Natural killer cell (primary cell): ENCODE data around the gene PDILT. TPM values are rescaled to one million over a fixed set of nuclear protein-coding genes. Genes with fewer than 3 reads are reported as not detected.
"Not testable (repeated sequence)": the region's sequence is repeated elsewhere in the genome, so short reads cannot be mapped to it uniquely, and the experiment has no call there.

Experiments
- ATAC-seq, 3 donors: fragments of 150-1000 bp in 2 of 3; fragments of 200-7000 bp in 1 of 3; cut with Tn5 transposase; 1 replicate in 1 of 3; 2 replicates in 2 of 3; pipeline ENCODE4 v1.10.0; 2021; ENCODE audit warnings: mild to moderate bottlenecking in 2 of 3, moderate library complexity in 2 of 3
- DNase-seq, 2 donors: peaks; one replicate each; pipeline versions ENCODE4 v3.0.0 to v3.0.0-alpha.2; 2013 to 2021; ENCODE audit warnings: mixed read lengths in 1 of 2
- H3K27ac ChIP-seq: one replicate; pipeline ENCODE4 v1.5.1; 2013; ENCODE audit warnings: mild to moderate bottlenecking, low read length
- H3K27me3 ChIP-seq: one replicate; pipeline ENCODE4 v1.6.1; 2013; ENCODE audit warnings: low read length; ENCODE audit not compliant: control insufficient read depth, insufficient read depth
- H3K36me3 ChIP-seq: one replicate; pipeline ENCODE4 v1.6.1; 2013; ENCODE audit warnings: low read length; ENCODE audit not compliant: control insufficient read depth, insufficient read depth
- H3K4me1 ChIP-seq: one replicate; pipeline ENCODE4 v1.6.1; 2013; ENCODE audit warnings: low read length; ENCODE audit not compliant: control insufficient read depth, insufficient read depth
- H3K4me3 ChIP-seq: one replicate; pipeline ENCODE4 v1.5.1; 2013; ENCODE audit warnings: low read length
- H3K9me3 ChIP-seq: one replicate; pipeline ENCODE4 v1.6.1; 2013; ENCODE audit warnings: low read length; ENCODE audit not compliant: control insufficient read depth, insufficient read depth
- H3K27ac Mint-ChIP-seq, 2 donors: one replicate each; pipeline ENCODE4 v1.8.0; 2022; ENCODE audit warnings: mild to moderate bottlenecking in 2 of 2, mixed read lengths in 2 of 2, moderate library complexity in 1 of 2
- H3K27me3 Mint-ChIP-seq, 2 donors: one replicate each; pipeline ENCODE4 v1.8.0; 2022; ENCODE audit warnings: low read depth in 2 of 2, mixed read lengths in 2 of 2
- H3K36me3 Mint-ChIP-seq: one replicate; pipeline ENCODE4 v1.8.0; 2022; ENCODE audit warnings: mixed read lengths
- H3K4me1 Mint-ChIP-seq, 2 donors: one replicate each; pipeline ENCODE4 v1.8.0; 2022; ENCODE audit warnings: mixed read lengths in 2 of 2
- H3K4me3 Mint-ChIP-seq: one replicate; pipeline ENCODE4 v1.8.0; 2022; ENCODE audit warnings: mild to moderate bottlenecking, moderate library complexity, mixed read lengths
- H3K9me3 Mint-ChIP-seq, 2 donors: one replicate each; pipeline ENCODE4 v1.8.0; 2022; ENCODE audit warnings: mixed read lengths in 2 of 2
- CTCF ChIP-seq: fragments of 200-600 bp; IDR thresholded peaks from one replicate; pipeline ENCODE4 v1.8.0; 2022; ENCODE audit warnings: antibody characterized with exemption
- WGBS: methylation state at CpG from one replicate; pipeline ENCODE4 v1.1.7; 2013; ENCODE audit warnings: missing lambda C conversion rate; ENCODE audit not compliant: insufficient coverage; 5-methylcytosine and 5-hydroxymethylcytosine counted together
- intact Hi-C: fragments of 100-400 bp; cut with micrococcal nuclease; formaldehyde crosslinking; loops from one replicate; pipeline ENCODE4 v1.14.2; 2022
- total RNA-seq, 4 donors: library from RNA; stranded (reverse); fragments of 120-200 nt in 1 of 4; gene quantifications; one replicate each; pipeline versions ENCODE4 v1.2.3 to v1.2.4, GENCODE V29; 2013 to 2022

The PDILT gene
- total RNA-seq, 3 donors from 2014 or later (not counting 1 experiment from before 2014, with no cell fraction given), result not detected

- no peak overlapping the region for H3K27ac Mint-ChIP-seq
- Histone ChIP-seq H3K36me3 (no peaks in the 10 kb centered on the region), H3K27me3 (no peaks in the 10 kb centered on the region), H3K4me3 (no peak overlapping the region), H3K9me3 (no peaks in the 10 kb centered on the region), H3K27ac (no peak overlapping the region), H3K4me1 (no peaks in the 10 kb centered on the region)
- WGBS, result 48% methylated on average over 2 of the region's 3 CpGs
- no peak overlapping the region for H3K4me3 Mint-ChIP-seq
- DNase-seq, result no peak
- H3K4me1 Mint-ChIP-seq, result no peaks in the 10 kb centered on the region
- no peak for ATAC-seq
- no peaks in the 10 kb centered on the region for H3K9me3 Mint-ChIP-seq
- TF ChIP-seq CTCF, result no peak
- H3K27me3 Mint-ChIP-seq, result no peaks in the 10 kb centered on the region
- H3K36me3 Mint-ChIP-seq, result no peaks in the 10 kb centered on the region
- intact Hi-C loops, result no loop called here
Measured at GRCh38 chr16:20441191-20441590, 36.7 kb upstream of the PDILT start.

- H3K27ac Mint-ChIP-seq, H3K27me3 Mint-ChIP-seq: not testable (repeated sequence)
Measured at GRCh38 chr16:20440731-20441130, 36.2 kb upstream of the PDILT start.

GRCh38 chr16:20439820-20440231, 35.3 kb upstream of the PDILT start:
- H3K4me1 Mint-ChIP-seq, DNase-seq, H3K27me3 Mint-ChIP-seq, H3K27me3 ChIP-seq, intact Hi-C loops, H3K4me3 ChIP-seq, ATAC-seq, H3K4me3 Mint-ChIP-seq, H3K27ac Mint-ChIP-seq, H3K9me3 Mint-ChIP-seq, H3K4me1 ChIP-seq, H3K27ac ChIP-seq, H3K36me3 ChIP-seq, H3K36me3 Mint-ChIP-seq, H3K9me3 ChIP-seq: not testable (repeated sequence)
- 81% methylated on average over 3 of the region's 3 CpGs for WGBS

More at GRCh38 chr16:20440731-20441130, 36.2 kb upstream of the PDILT start:
- H3K9me3 ChIP-seq, H3K4me3 ChIP-seq, intact Hi-C loops, H3K36me3 Mint-ChIP-seq, DNase-seq, H3K4me1 Mint-ChIP-seq, ATAC-seq, H3K4me3 Mint-ChIP-seq, H3K27ac ChIP-seq, H3K36me3 ChIP-seq, H3K27me3 ChIP-seq, H3K4me1 ChIP-seq, H3K9me3 Mint-ChIP-seq: not testable (repeated sequence)
- WGBS, result no CpG with 5 or more reads among the region's 1 CpG

- H3K4me1 ChIP-seq, H3K36me3 ChIP-seq, DNase-seq, H3K27ac ChIP-seq, H3K27me3 Mint-ChIP-seq, H3K27ac Mint-ChIP-seq, ATAC-seq, H3K9me3 Mint-ChIP-seq, H3K27me3 ChIP-seq, intact Hi-C loops, H3K9me3 ChIP-seq, H3K4me3 Mint-ChIP-seq, H3K36me3 Mint-ChIP-seq, H3K4me3 ChIP-seq, H3K4me1 Mint-ChIP-seq: not testable (repeated sequence)
- no CpG with 5 or more reads among the region's 2 CpGs for WGBS
Measured at GRCh38 chr16:20438950-20439349, 34.4 kb upstream of the PDILT start.

GRCh38 chr16:20430948-20431347, 26.4 kb upstream of the PDILT start:
- DNase-seq (no peak), ATAC-seq (no peak)
- no peaks in the 10 kb centered on the region for H3K27me3 ChIP-seq
- H3K36me3 ChIP-seq, result no peaks in the 10 kb centered on the region
- no peak for TF ChIP-seq CTCF
- H3K4me1 ChIP-seq, result no peaks in the 10 kb centered on the region
- peaks cover 0 to 3% of the 10 kb centered on the region in 2 donors for H3K9me3 Mint-ChIP-seq
- peaks cover 0 to 2% of the 10 kb centered on the region in 2 donors for H3K27me3 Mint-ChIP-seq
- 79% methylated on average over 11 of the region's 11 CpGs for WGBS
- intact Hi-C loops, result no loop called here
- no peak overlapping the region for H3K4me3 ChIP-seq
- H3K4me1 Mint-ChIP-seq, result no peaks in the 10 kb centered on the region
- no peaks in the 10 kb centered on the region for H3K9me3 ChIP-seq
- H3K27ac Mint-ChIP-seq, result no peak overlapping the region
- no peak overlapping the region for H3K27ac ChIP-seq
- no peak overlapping the region for H3K4me3 Mint-ChIP-seq
- H3K36me3 Mint-ChIP-seq, result no peaks in the 10 kb centered on the region

- intact Hi-C loops, H3K4me3 Mint-ChIP-seq, H3K36me3 Mint-ChIP-seq, H3K27ac Mint-ChIP-seq, H3K4me3 ChIP-seq, H3K36me3 ChIP-seq, H3K4me1 Mint-ChIP-seq, H3K27me3 Mint-ChIP-seq, H3K9me3 ChIP-seq, DNase-seq, ATAC-seq, H3K4me1 ChIP-seq, H3K9me3 Mint-ChIP-seq, H3K27me3 ChIP-seq, H3K27ac ChIP-seq: not testable (repeated sequence)
- 95% methylated on average over 1 of the region's 1 CpG for WGBS
Measured at GRCh38 chr16:20430480-20430879, 25.9 kb upstream of the PDILT start.

- H3K36me3 Mint-ChIP-seq, intact Hi-C loops, H3K9me3 Mint-ChIP-seq, H3K4me1 Mint-ChIP-seq, H3K27me3 ChIP-seq, H3K27me3 Mint-ChIP-seq, H3K27ac ChIP-seq, H3K27ac Mint-ChIP-seq, H3K4me3 Mint-ChIP-seq, H3K4me3 ChIP-seq, ATAC-seq, H3K9me3 ChIP-seq, H3K4me1 ChIP-seq, DNase-seq, H3K36me3 ChIP-seq: not testable (repeated sequence)
- WGBS, result 83% methylated on average over 7 of the region's 7 CpGs
Measured at GRCh38 chr16:20429499-20429898, 25.0 kb upstream of the PDILT start.
